PFSK-1 (cell line): ENCODE results near the gene PRDX1.

ENCODE experiments used
- POLR2AphosphoS5 ChIP-seq: IDR thresholded peaks from 2 replicates; pipeline ENCODE4 v1.6.1; 2012; ENCODE audit warnings: low read depth, mild to moderate bottlenecking, control low read depth, low read length, moderate library complexity
- SIN3A ChIP-seq: IDR thresholded peaks from 2 replicates; pipeline ENCODE4 v1.6.1; 2012; ENCODE audit warnings: mild to moderate bottlenecking, low read length, moderate library complexity, borderline replicate concordance; ENCODE audit not compliant: insufficient read depth
- TF ChIP-seq, protein P1 (sequence below), 2 experiments: IDR thresholded peaks; 2 replicates each; pipeline versions ENCODE4 v1.6.1 to v1.8.0; 2011 to 2012; ENCODE audit warnings: low read depth in 2 of 2, low read length in 2 of 2, control low read depth in 1 of 2, inconsistent platforms in 1 of 2, mild to moderate bottlenecking in 1 of 2, moderate library complexity in 1 of 2; ENCODE audit not compliant: insufficient read depth in 1 of 2

DNA sequence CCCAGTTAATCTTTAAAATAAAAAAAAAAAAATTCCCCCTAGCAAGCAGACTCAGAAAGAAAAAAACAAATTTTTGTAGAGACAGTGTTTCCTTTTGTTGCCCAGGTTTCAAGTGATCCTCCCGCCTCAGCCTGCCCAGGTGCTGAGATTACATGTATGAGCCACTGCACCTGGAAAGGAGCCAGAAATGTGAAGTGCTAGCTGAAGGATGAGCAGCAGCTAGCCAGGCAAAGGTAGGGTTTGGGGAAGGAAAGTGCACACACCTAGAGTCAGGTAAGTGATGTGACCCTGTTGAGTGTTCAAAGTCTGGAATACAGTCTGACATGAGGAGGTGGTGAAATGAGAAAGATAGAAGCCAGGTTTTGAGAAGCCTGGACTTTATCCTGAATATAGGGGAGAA, 30.6 kb upstream of the PRDX1 start:
- TF ChIP-seq POLR2AphosphoS5 (no peak), SIN3A (no peak)
- TF ChIP-seq, protein P1, sequence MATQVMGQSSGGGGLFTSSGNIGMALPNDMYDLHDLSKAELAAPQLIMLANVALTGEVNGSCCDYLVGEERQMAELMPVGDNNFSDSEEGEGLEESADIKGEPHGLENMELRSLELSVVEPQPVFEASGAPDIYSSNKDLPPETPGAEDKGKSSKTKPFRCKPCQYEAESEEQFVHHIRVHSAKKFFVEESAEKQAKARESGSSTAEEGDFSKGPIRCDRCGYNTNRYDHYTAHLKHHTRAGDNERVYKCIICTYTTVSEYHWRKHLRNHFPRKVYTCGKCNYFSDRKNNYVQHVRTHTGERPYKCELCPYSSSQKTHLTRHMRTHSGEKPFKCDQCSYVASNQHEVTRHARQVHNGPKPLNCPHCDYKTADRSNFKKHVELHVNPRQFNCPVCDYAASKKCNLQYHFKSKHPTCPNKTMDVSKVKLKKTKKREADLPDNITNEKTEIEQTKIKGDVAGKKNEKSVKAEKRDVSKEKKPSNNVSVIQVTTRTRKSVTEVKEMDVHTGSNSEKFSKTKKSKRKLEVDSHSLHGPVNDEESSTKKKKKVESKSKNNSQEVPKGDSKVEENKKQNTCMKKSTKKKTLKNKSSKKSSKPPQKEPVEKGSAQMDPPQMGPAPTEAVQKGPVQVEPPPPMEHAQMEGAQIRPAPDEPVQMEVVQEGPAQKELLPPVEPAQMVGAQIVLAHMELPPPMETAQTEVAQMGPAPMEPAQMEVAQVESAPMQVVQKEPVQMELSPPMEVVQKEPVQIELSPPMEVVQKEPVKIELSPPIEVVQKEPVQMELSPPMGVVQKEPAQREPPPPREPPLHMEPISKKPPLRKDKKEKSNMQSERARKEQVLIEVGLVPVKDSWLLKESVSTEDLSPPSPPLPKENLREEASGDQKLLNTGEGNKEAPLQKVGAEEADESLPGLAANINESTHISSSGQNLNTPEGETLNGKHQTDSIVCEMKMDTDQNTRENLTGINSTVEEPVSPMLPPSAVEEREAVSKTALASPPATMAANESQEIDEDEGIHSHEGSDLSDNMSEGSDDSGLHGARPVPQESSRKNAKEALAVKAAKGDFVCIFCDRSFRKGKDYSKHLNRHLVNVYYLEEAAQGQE (IDR thresholded peaks at IDR 0.05; ENCODE audit: insufficient read depth in 1 of 2, low read depth in 2 of 2, low read length in 2 of 2), result no peak
